Thymus (tissue), 11 donors: ENCODE results near the gene ALG11. TPM values are rescaled to one million over a fixed set of nuclear protein-coding genes. Genes with fewer than 3 reads are reported as not detected.

Experiments
- DNase-seq, 9 donors: peaks; one replicate each; pipeline ENCODE4 v3.0.0-alpha.2; 2013; ENCODE audit warnings: low spot score in 9 of 9, low read depth in 6 of 9, missing footprints in 1 of 9
- H3K27ac ChIP-seq, 2 donors: one replicate each; pipeline ENCODE4 v1.5.1; 2013; ENCODE audit warnings: control low read depth in 1 of 2, low read depth in 1 of 2, low read length in 1 of 2, mild to moderate bottlenecking in 1 of 2, moderate library complexity in 1 of 2
- H3K27me3 ChIP-seq, 2 donors: one replicate each; pipeline ENCODE4 v1.5.1; 2013; ENCODE audit warnings: low read length in 1 of 2; ENCODE audit not compliant: control insufficient read depth in 2 of 2, insufficient read depth in 1 of 2
- H3K36me3 ChIP-seq, 2 donors: one replicate each; pipeline ENCODE4 v1.5.1; 2013; ENCODE audit warnings: low read length in 1 of 2, mild to moderate bottlenecking in 1 of 2, moderate library complexity in 1 of 2; ENCODE audit not compliant: control insufficient read depth in 2 of 2, insufficient read depth in 2 of 2
- H3K4me1 ChIP-seq, 2 donors: one replicate each; pipeline ENCODE4 v1.5.1; 2013; ENCODE audit warnings: low read length in 2 of 2; ENCODE audit not compliant: control insufficient read depth in 2 of 2, insufficient read depth in 2 of 2
- H3K4me3 ChIP-seq, 2 donors: one replicate each; pipeline ENCODE4 v1.5.1; 2013; ENCODE audit warnings: low read length in 2 of 2, control low read depth in 1 of 2, mild to moderate bottlenecking in 1 of 2
- H3K9me3 ChIP-seq, 2 donors: one replicate each; pipeline ENCODE4 v1.5.1; 2013; ENCODE audit warnings: low read length in 1 of 2, mild to moderate bottlenecking in 1 of 2; ENCODE audit not compliant: control insufficient read depth in 2 of 2, insufficient read depth in 1 of 2
- WGBS: extraction: QIAGEN DNeasy Blood & Tissue Kit; methylation state at CpG from one replicate; pipeline ENCODE4 v1.1.7; 2013; 5-methylcytosine and 5-hydroxymethylcytosine counted together
- polyA plus RNA-seq: library from polyadenylated mRNA; stranded (reverse); fragments of 200-250 nt; gene quantifications from one replicate; pipeline ENCODE4 v1.2.3, GENCODE V29; 2013
- total RNA-seq: library from RNA; stranded (reverse); fragments of 120-200 nt; gene quantifications from one replicate; pipeline ENCODE4 v1.2.4, GENCODE V29; 2013
- donor health status: healthy.

ALG11 gene
- total and polyA plus RNA-seq, 2 donors, result 9.2 to 11.1 TPM

- 94% methylated on average over 4 of the region's 4 CpGs for WGBS
- no peak overlapping the region for H3K27ac ChIP-seq
- no peak for DNase-seq
Measured at GRCh38 chr13:52002361-52002760, 9.8 kb upstream of the ALG11 start.

GRCh38 chr13:52003541-52003940, 8.7 kb upstream of the ALG11 start:
- Histone ChIP-seq H3K4me1 (peaks cover 0 to 7% of the 10 kb centered on the region in 2 donors), H3K27me3 (peaks cover 0 to 8% of the 10 kb centered on the region in 2 donors), H3K4me3 (no peak overlapping the region), H3K9me3 (no peaks in the 10 kb centered on the region), H3K27ac (no peak overlapping the region), H3K36me3 (no peaks in the 10 kb centered on the region)
- no peak for DNase-seq
- WGBS, result 83% methylated on average over 4 of the region's 4 CpGs

More at GRCh38 chr13:52002361-52002760, 9.8 kb upstream of the ALG11 start:
- H3K9me3 ChIP-seq, result no peaks in the 10 kb centered on the region
- no peaks in the 10 kb centered on the region for H3K27me3 ChIP-seq
- H3K4me1 ChIP-seq, result peaks cover 0 to 7% of the 10 kb centered on the region in 2 donors
- no peaks in the 10 kb centered on the region for H3K36me3 ChIP-seq
- no peak overlapping the region for H3K4me3 ChIP-seq

- no peaks in the 10 kb centered on the region for H3K36me3 ChIP-seq
- no peak for DNase-seq
- no peaks in the 10 kb centered on the region for H3K9me3 ChIP-seq
- peaks cover 4 to 18% of the 10 kb centered on the region in 2 donors for H3K27me3 ChIP-seq
- whole genome bisulfite sequencing, result 94% methylated on average over 7 of the region's 7 CpGs
- no peak overlapping the region for H3K27ac ChIP-seq
- no peak overlapping the region for H3K4me3 ChIP-seq
- no peaks in the 10 kb centered on the region for H3K4me1 ChIP-seq
Measured at GRCh38 chr13:52004511-52005170, 7.6 kb upstream of the ALG11 start.

- Histone ChIP-seq H3K36me3 (no peaks in the 10 kb centered on the region), H3K4me3 (no peak overlapping the region), H3K27me3 (peaks cover 15 to 31% of the 10 kb centered on the region in 2 donors), H3K27ac (no peak overlapping the region), H3K9me3 (no peaks in the 10 kb centered on the region), H3K4me1 (peaks cover under 1 to 2% of the 10 kb centered on the region in 2 donors)
- no peak for DNase-seq
- 96% methylated on average over 13 of the region's 13 CpGs for WGBS
Measured at GRCh38 chr13:52005841-52006522, 6.2 kb upstream of the ALG11 start.

GRCh38 chr13:52006523-52007245, 5.5 kb upstream of the ALG11 start:
- no peaks in the 10 kb centered on the region for H3K36me3 ChIP-seq
- H3K27me3 ChIP-seq, result peaks cover 21 to 38% of the 10 kb centered on the region in 2 donors
- H3K4me1 ChIP-seq, result peaks cover 2 to 8% of the 10 kb centered on the region in 2 donors
- no peak overlapping the region for H3K27ac ChIP-seq
- no peak for DNase-seq
- no peaks in the 10 kb centered on the region for H3K9me3 ChIP-seq
- H3K4me3 ChIP-seq, result no peak overlapping the region
- 94% methylated on average over 8 of the region's 8 CpGs for WGBS

- DNase-seq, result no peak
- Histone ChIP-seq H3K27me3 (peaks cover 21 to 41% of the 10 kb centered on the region in 2 donors), H3K4me1 (peaks cover 2 to 8% of the 10 kb centered on the region in 2 donors), H3K4me3 (no peak overlapping the region), H3K36me3 (no peaks in the 10 kb centered on the region), H3K27ac (no peak overlapping the region), H3K9me3 (no peaks in the 10 kb centered on the region)
- 77% methylated on average over 6 of the region's 6 CpGs for WGBS
Measured at GRCh38 chr13:52009946-52010345, 2.3 kb upstream of the ALG11 start.

- DNase-seq, result peak in 2 of 9 donors; percentile 10 to 18
- Histone ChIP-seq H3K27ac (peak within 1 kb of the TSS; percentile 71 to 78), H3K9me3 (no peaks in the 10 kb centered on the region), H3K4me3 (peak within 1 kb of the TSS; percentile 67 to 81), H3K27me3 (peaks cover 21 to 41% of the 10 kb centered on the region in 2 donors), H3K36me3 (no peaks in the 10 kb centered on the region), H3K4me1 (peaks cover 2 to 8% of the 10 kb centered on the region in 2 donors)
- whole genome bisulfite sequencing, result 4% methylated on average over 46 of the region's 46 CpGs
Measured at GRCh38 chr13:52010890-52011631, 1.1 kb upstream of the ALG11 start, which contains the start of gene ATP7B. ATP7B (minus strand) TSS chr13:52011450; CDS start chr13:52011337, 113 bp downstream.

GRCh38 chr13:52012512-52012836, 276 bp downstream of the ALG11 start:
- Histone ChIP-seq H3K27me3 (peaks cover 21 to 40% of the 10 kb centered on the region in 2 donors), H3K4me3 (peak overlapping the region; percentile 67 to 81), H3K4me1 (peaks cover 2 to 8% of the 10 kb centered on the region in 2 donors), H3K36me3 (peaks cover 2 to 3% of the 10 kb centered on the region in 2 donors), H3K27ac (peak overlapping the region; percentile 71 to 78), H3K9me3 (no peaks in the 10 kb centered on the region)
- WGBS, result under 1% methylated on average over 8 of the region's 8 CpGs
- peak in 1 of 9 donors; percentile 4 for DNase-seq
